Neuronal stem cell (in vitro differentiated cells): ENCODE results near the gene RAB1A.
A peak's percentile ranks its signal among the peaks of the same experiment; 100 is the strongest.

Experiments used
- DNase-seq: peaks from one replicate; pipeline ENCODE4 v3.0.0-alpha.2; 2013; ENCODE audit warnings: low spot score
- H2AFZ ChIP-seq: one replicate; pipeline ENCODE4 v1.6.1; 2013; ENCODE audit warnings: mild to moderate bottlenecking, low read length, inconsistent platforms
- H2AK5ac ChIP-seq: 2 replicates; pipeline ENCODE4 v1.6.1; 2013; ENCODE audit warnings: low read depth, mild to moderate bottlenecking, inconsistent platforms, low read length, moderate library complexity, mixed read lengths
- H2BK120ac ChIP-seq: 2 replicates; pipeline ENCODE4 v1.6.1; 2013; ENCODE audit warnings: low read depth, mild to moderate bottlenecking, inconsistent platforms, low read length, moderate library complexity, mixed read lengths
- H2BK12ac ChIP-seq: one replicate; pipeline ENCODE4 v1.6.1; 2013; ENCODE audit warnings: low read length, inconsistent platforms
- H2BK15ac ChIP-seq: 2 replicates; pipeline ENCODE4 v1.6.1; 2013; ENCODE audit warnings: mild to moderate bottlenecking, low read length, inconsistent platforms, mixed read lengths
- H2BK5ac ChIP-seq: one replicate; pipeline ENCODE4 v1.6.1; 2013; ENCODE audit warnings: inconsistent platforms, mild to moderate bottlenecking, low read length, moderate library complexity
- H3K14ac ChIP-seq: one replicate; pipeline ENCODE4 v1.6.1; 2013; ENCODE audit warnings: low read length, inconsistent platforms
- H3K18ac ChIP-seq: 2 replicates; pipeline ENCODE4 v1.6.1; 2013; ENCODE audit warnings: low read length, inconsistent platforms
- H3K23ac ChIP-seq: 2 replicates; pipeline ENCODE4 v1.6.1; 2013; ENCODE audit warnings: low read depth, mild to moderate bottlenecking, mixed read lengths, low read length, inconsistent platforms; ENCODE audit not compliant: poor library complexity
- H3K27ac ChIP-seq: replicated peaks from 3 replicates; pipeline ENCODE4 v1.5.1; 2013; ENCODE audit warnings: low read length, inconsistent platforms
- H3K27me3 ChIP-seq, 3 experiments: 2 replicates each; pipeline ENCODE4 v1.6.1; 2013; ENCODE audit warnings: low read length in 3 of 3, mild to moderate bottlenecking in 2 of 3, inconsistent platforms in 1 of 3, low read depth in 1 of 3, mixed read lengths in 1 of 3, moderate library complexity in 1 of 3; ENCODE audit not compliant: control insufficient read depth in 3 of 3, insufficient read depth in 3 of 3
- H3K36me3 ChIP-seq, 2 donors: replicated peaks in 1 of 2; 2 replicates each; pipeline ENCODE4 v1.6.1; 2013; ENCODE audit warnings: low read length in 2 of 2; ENCODE audit not compliant: control insufficient read depth in 2 of 2, insufficient read depth in 2 of 2
- H3K4ac ChIP-seq: 2 replicates; pipeline ENCODE4 v1.6.1; 2013; ENCODE audit warnings: inconsistent platforms, mild to moderate bottlenecking, low read length, moderate library complexity
- H3K4me1 ChIP-seq, 2 donors: 1 replicate in 1 of 2; 2 replicates in 1 of 2; pipeline ENCODE4 v1.6.1; 2013; ENCODE audit warnings: low read length in 2 of 2, low read depth in 1 of 2; ENCODE audit not compliant: control insufficient read depth in 2 of 2, insufficient read depth in 1 of 2
- H3K4me2 ChIP-seq: one replicate; pipeline ENCODE4 v1.6.1; 2013; ENCODE audit warnings: mild to moderate bottlenecking, low read length, inconsistent platforms; ENCODE audit not compliant: insufficient read depth, poor library complexity, severe bottlenecking
- H3K4me3 ChIP-seq, 2 donors: 2 replicates each; pipeline ENCODE4 v1.5.1; 2013; ENCODE audit warnings: low read length in 2 of 2, mild to moderate bottlenecking in 2 of 2, inconsistent platforms in 1 of 2, moderate library complexity in 1 of 2
- H3K79me1 ChIP-seq: one replicate; pipeline ENCODE4 v1.6.1; 2013; ENCODE audit warnings: low read depth, mild to moderate bottlenecking, inconsistent platforms, low read length, moderate library complexity
- H3K9ac ChIP-seq: one replicate; pipeline ENCODE4 v1.6.1; 2013; ENCODE audit warnings: mild to moderate bottlenecking, low read depth, low read length, inconsistent platforms; ENCODE audit not compliant: poor library complexity
- H3K9me3 ChIP-seq, 2 donors: replicated peaks in 1 of 2; 2 replicates each; pipeline versions ENCODE3 to v1.6.1; 2013; ENCODE audit warnings: low read length in 2 of 2, mild to moderate bottlenecking in 2 of 2, inconsistent platforms in 1 of 2, low read depth in 1 of 2, mixed read lengths in 1 of 2, moderate library complexity in 1 of 2; ENCODE audit not compliant: control insufficient read depth in 2 of 2, insufficient read depth in 1 of 2
- H4K8ac ChIP-seq: one replicate; pipeline ENCODE4 v1.6.1; 2013; ENCODE audit warnings: low read depth, mild to moderate bottlenecking, inconsistent platforms, low read length, moderate library complexity
- H4K91ac ChIP-seq: one replicate; pipeline ENCODE4 v1.6.1; 2013; ENCODE audit warnings: low read length, low read depth, mild to moderate bottlenecking, inconsistent platforms; ENCODE audit not compliant: poor library complexity
- WGBS, 2 donors: extraction: QIAGEN DNeasy Blood & Tissue Kit; methylation state at CpG; one replicate each; pipeline ENCODE4 v1.1.7; 2013; ENCODE audit warnings: missing lambda C conversion rate in 2 of 2, mixed read lengths in 1 of 2; ENCODE audit not compliant: insufficient read length in 2 of 2, insufficient replicate concordance in 1 of 2; ENCODE audit errors: extremely low coverage in 2 of 2; 5-methylcytosine and 5-hydroxymethylcytosine counted together

The RAB1A gene

GRCh38 chr2:65061146-65061909, 68.6 kb downstream of the RAB1A start:
- no peak overlapping the region for H3K14ac ChIP-seq
- H3K36me3 ChIP-seq: peaks cover 8 to 38% of the 10 kb centered on the region in 2 donors
- no CpG with 5 or more reads among the region's 7 CpGs for WGBS, 2 donors
- H3K4me2 ChIP-seq: no peak overlapping the region
- peak overlapping the region; percentile 34 for H3K23ac ChIP-seq
- no peak overlapping the region for H3K9ac ChIP-seq
- no peak overlapping the region for H4K91ac ChIP-seq
- no peak overlapping the region for H2BK5ac ChIP-seq
- H3K79me1 ChIP-seq: peaks cover 8% of the 10 kb centered on the region
- H2AK5ac ChIP-seq: peak overlapping the region; percentile 73
- no peaks in the 10 kb centered on the region for H3K9me3 ChIP-seq
- H2AFZ ChIP-seq: no peak overlapping the region
- H3K4me3 ChIP-seq: no peak overlapping the region
- no peak for DNase-seq
- no peak overlapping the region for H2BK120ac ChIP-seq
- H3K27ac ChIP-seq: no peak overlapping the region
- peaks cover 0 to 16% of the 10 kb centered on the region in 2 donors for H3K4me1 ChIP-seq
- H4K8ac ChIP-seq: no peak overlapping the region
- H2BK15ac ChIP-seq: no peak overlapping the region
- peak overlapping the region; percentile 24 for H3K18ac ChIP-seq
- no peak overlapping the region for H2BK12ac ChIP-seq
- H3K4ac ChIP-seq: no peak overlapping the region
- no peaks in the 10 kb centered on the region for H3K27me3 ChIP-seq

DNA sequence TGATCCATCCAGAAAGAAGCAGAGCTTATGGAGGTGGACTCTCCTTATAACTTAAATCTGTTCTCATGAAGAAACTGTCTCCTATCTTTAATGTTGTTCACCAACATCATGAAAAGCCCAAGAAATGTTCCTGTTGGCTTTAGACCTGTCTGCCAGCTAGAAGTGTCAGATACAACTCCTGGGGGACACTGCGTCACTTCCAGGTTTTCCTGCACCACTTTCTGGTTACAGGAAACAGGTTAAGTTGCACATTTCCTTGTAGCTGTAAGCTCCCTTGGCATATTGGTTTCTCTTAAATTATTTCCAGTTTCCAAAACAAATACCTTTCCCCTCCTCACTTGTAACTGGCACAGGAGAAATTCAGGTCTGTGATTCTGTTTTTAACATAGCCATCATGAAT, 70.8 kb downstream of the RAB1A start:
- Histone ChIP-seq H3K36me3 (peaks cover 5 to 24% of the 10 kb centered on the region in 2 donors), H4K8ac (no peak overlapping the region), H3K4me1 (peaks cover 2 to 15% of the 10 kb centered on the region in 2 donors), H3K14ac (no peak overlapping the region), H3K9me3 (no peaks in the 10 kb centered on the region), H2BK5ac (no peak overlapping the region), H3K27me3 (no peaks in the 10 kb centered on the region), H2BK12ac (no peak overlapping the region), H3K4me3 (no peak overlapping the region), H3K23ac (no peak overlapping the region), H3K18ac (no peak overlapping the region), H2BK120ac (no peak overlapping the region), H2AFZ (no peak overlapping the region), H2AK5ac (no peak overlapping the region), H3K4me2 (no peak overlapping the region), H4K91ac (no peak overlapping the region), H3K9ac (no peak overlapping the region), H3K4ac (no peak overlapping the region), H3K79me1 (peaks cover 2% of the 10 kb centered on the region), H3K27ac (no peak overlapping the region), H2BK15ac (no peak overlapping the region)
- DNase-seq: no peak
- WGBS, 2 donors: no CpG with 5 or more reads among the region's 1 CpG

- Histone ChIP-seq H2BK12ac (no peak overlapping the region), H3K4ac (no peak overlapping the region), H4K91ac (no peak overlapping the region), H3K23ac (no peak overlapping the region), H2BK5ac (no peak overlapping the region), H3K36me3 (peaks cover 3 to 18% of the 10 kb centered on the region in 2 donors), H2AK5ac (no peak overlapping the region), H3K9me3 (no peaks in the 10 kb centered on the region), H3K27ac (no peak overlapping the region), H3K14ac (no peak overlapping the region), H3K9ac (no peak overlapping the region), H3K4me3 (peak overlapping the region; percentile 64 to 93), H2AFZ (peak overlapping the region; percentile 88), H3K27me3 (no peaks in the 10 kb centered on the region), H3K4me2 (peak overlapping the region; percentile 57), H2BK120ac (no peak overlapping the region), H2BK15ac (no peak overlapping the region), H4K8ac (no peak overlapping the region), H3K18ac (no peak overlapping the region), H3K79me1 (peaks cover 2% of the 10 kb centered on the region), H3K4me1 (peaks cover 2 to 12% of the 10 kb centered on the region in 2 donors)
- WGBS, 2 donors: no CpG with 5 or more reads among the region's 6 CpGs
- no peak for DNase-seq
These were observed 72.4 kb downstream of the RAB1A start for GRCh38 chr2:65057391-65058052.

DNA sequence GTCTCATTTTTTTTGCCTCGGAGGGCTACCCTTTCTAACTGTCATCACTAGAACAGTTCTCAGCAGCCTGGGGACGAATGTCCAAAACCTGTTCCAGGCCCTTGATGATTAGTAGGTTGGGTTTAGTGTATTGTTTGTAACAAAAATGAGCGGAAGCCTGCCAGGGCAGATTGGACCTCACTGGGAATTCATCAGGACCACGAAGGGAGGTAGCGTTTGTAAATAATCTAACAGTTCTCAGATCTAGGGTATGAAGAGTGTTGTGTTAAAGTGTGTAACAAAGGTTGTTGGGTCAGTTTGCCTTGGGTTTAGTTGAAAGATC, 72.9 kb downstream of the RAB1A start:
- Histone ChIP-seq H4K8ac (no peak overlapping the region), H2AK5ac (no peak overlapping the region), H2BK120ac (no peak overlapping the region), H2BK12ac (no peak overlapping the region), H3K9ac (no peak overlapping the region), H3K79me1 (peaks cover 2% of the 10 kb centered on the region), H4K91ac (no peak overlapping the region), H3K18ac (peak overlapping the region; percentile 93), H2BK15ac (no peak overlapping the region), H3K23ac (no peak overlapping the region), H3K4me2 (peak overlapping the region; percentile 57), H2AFZ (peak overlapping the region; percentile 88), H2BK5ac (peak overlapping the region; percentile 31), H3K9me3 (peaks cover 0 to under 1% of the 10 kb centered on the region in 2 donors), H3K27ac (no peak overlapping the region), H3K4me3 (peak overlapping the region; percentile 64 to 93), H3K27me3 (no peaks in the 10 kb centered on the region), H3K14ac (no peak overlapping the region), H3K4ac (no peak overlapping the region), H3K36me3 (peaks cover 3 to 17% of the 10 kb centered on the region in 2 donors), H3K4me1 (peaks cover 2 to 12% of the 10 kb centered on the region in 2 donors)
- WGBS, 2 donors: no CpG with 5 or more reads among the region's 5 CpGs
- no peak for DNase-seq
